ENCODE results near the gene HJV. TPM values are rescaled to one million over a fixed set of nuclear protein-coding genes. Genes with fewer than 3 reads are reported as not detected.

HJV gene
- total and polyA plus RNA-seq, 9 donors = not detected

- intact Hi-C loops (cut with DNase I) = no loop called here
- Histone ChIP-seq H3K9me3 (no peaks in the 10 kb centered on the region), H3K27me3 (no peaks in the 10 kb centered on the region), H3K4me3 (peak overlapping the region; percentile 44), H3K4me1 (ENCODE audit: insufficient read depth) (no peaks in the 10 kb centered on the region), H3K27ac (peak overlapping the region in 1 of 2 donors; percentile 93), H3K36me3 (no peaks in the 10 kb centered on the region)
- TF ChIP-seq CTCF (IDR thresholded peaks at IDR 0.05) = no peak
- no peak for TF ChIP-seq EP300 (IDR thresholded peaks at IDR 0.05)
- TF ChIP-seq POLR2A (IDR thresholded peaks at IDR 0.05) = no peak
- DNase-seq = no peak
- 2 to 3% (median 3%) methylated on average over 10 of the region's 10 CpGs for WGBS, 3 donors
Measured at GRCh38 chr1:146036241-146036964, 14.9 kb upstream of the HJV start.

GRCh38 chr1:146035048-146035423 lies 13.5 kb upstream of the HJV start:
- no peak for DNase-seq
- 12 to 15% (median 13%) methylated on average over 6 of the region's 6 CpGs for WGBS, 3 donors
- Histone ChIP-seq H3K27me3 (no peaks in the 10 kb centered on the region), H3K4me1 (ENCODE audit: insufficient read depth) (no peaks in the 10 kb centered on the region), H3K36me3 (no peaks in the 10 kb centered on the region), H3K9me3 (no peaks in the 10 kb centered on the region), H3K27ac (peak overlapping the region in 1 of 2 donors; percentile 17), H3K4me3 (peak overlapping the region; percentile 44)
- TF ChIP-seq EP300 (IDR thresholded peaks at IDR 0.05) = no peak
- no peak for TF ChIP-seq CTCF (IDR thresholded peaks at IDR 0.05)
- TF ChIP-seq POLR2A (IDR thresholded peaks at IDR 0.05) = no peak
- intact Hi-C loops (cut with DNase I) = no loop called here

GRCh38 chr1:146032631-146033219 lies 11.2 kb upstream of the HJV start:
- intact Hi-C loops (cut with DNase I) = no loop called here
- 47 to 52% (median 50%) methylated on average over 6 of the region's 6 CpGs for WGBS, 3 donors
- Histone ChIP-seq H3K27me3 (no peaks in the 10 kb centered on the region), H3K27ac (no peak overlapping the region), H3K9me3 (no peaks in the 10 kb centered on the region), H3K4me3 (no peak overlapping the region), H3K36me3 (no peaks in the 10 kb centered on the region), H3K4me1 (ENCODE audit: insufficient read depth) (no peaks in the 10 kb centered on the region)
- TF ChIP-seq EP300 (IDR thresholded peaks at IDR 0.05) (no peak), POLR2A (IDR thresholded peaks at IDR 0.05) (no peak), CTCF (IDR thresholded peaks at IDR 0.05) (no peak)
- no peak for DNase-seq

- DNase-seq = no peak
- H3K36me3 ChIP-seq = no peaks in the 10 kb centered on the region
- H3K4me3 ChIP-seq = no peak overlapping the region
- intact Hi-C loops (cut with DNase I) = no loop called here
- no peak overlapping the region for H3K27ac ChIP-seq
- H3K27me3 ChIP-seq = no peaks in the 10 kb centered on the region
- H3K9me3 ChIP-seq = no peaks in the 10 kb centered on the region
- TF ChIP-seq CTCF (IDR thresholded peaks at IDR 0.05) (no peak), POLR2A (IDR thresholded peaks at IDR 0.05) (no peak), EP300 (IDR thresholded peaks at IDR 0.05) (no peak)
- no peaks in the 10 kb centered on the region for H3K4me1 ChIP-seq (ENCODE audit: insufficient read depth)
Measured at GRCh38 chr1:146031476-146031875, 9.9 kb upstream of the HJV start.

Data from ovary (tissue), 9 donors.